HG02642 (cell line): ENCODE measurements around the gene MSH2.
"Not testable (repeated sequence)": the region's sequence is repeated elsewhere in the genome, so short reads cannot be mapped to it uniquely, and the experiment has no call there.

ENCODE experiments used
- ATAC-seq: cut with Tn5 transposase; IDR thresholded peaks from one replicate; pipeline ENCODE4 v1.9.1; 2021; ENCODE audit warnings: mild to moderate bottlenecking; ENCODE audit not compliant: unreplicated experiment, poor library complexity

The MSH2 gene

DNA sequence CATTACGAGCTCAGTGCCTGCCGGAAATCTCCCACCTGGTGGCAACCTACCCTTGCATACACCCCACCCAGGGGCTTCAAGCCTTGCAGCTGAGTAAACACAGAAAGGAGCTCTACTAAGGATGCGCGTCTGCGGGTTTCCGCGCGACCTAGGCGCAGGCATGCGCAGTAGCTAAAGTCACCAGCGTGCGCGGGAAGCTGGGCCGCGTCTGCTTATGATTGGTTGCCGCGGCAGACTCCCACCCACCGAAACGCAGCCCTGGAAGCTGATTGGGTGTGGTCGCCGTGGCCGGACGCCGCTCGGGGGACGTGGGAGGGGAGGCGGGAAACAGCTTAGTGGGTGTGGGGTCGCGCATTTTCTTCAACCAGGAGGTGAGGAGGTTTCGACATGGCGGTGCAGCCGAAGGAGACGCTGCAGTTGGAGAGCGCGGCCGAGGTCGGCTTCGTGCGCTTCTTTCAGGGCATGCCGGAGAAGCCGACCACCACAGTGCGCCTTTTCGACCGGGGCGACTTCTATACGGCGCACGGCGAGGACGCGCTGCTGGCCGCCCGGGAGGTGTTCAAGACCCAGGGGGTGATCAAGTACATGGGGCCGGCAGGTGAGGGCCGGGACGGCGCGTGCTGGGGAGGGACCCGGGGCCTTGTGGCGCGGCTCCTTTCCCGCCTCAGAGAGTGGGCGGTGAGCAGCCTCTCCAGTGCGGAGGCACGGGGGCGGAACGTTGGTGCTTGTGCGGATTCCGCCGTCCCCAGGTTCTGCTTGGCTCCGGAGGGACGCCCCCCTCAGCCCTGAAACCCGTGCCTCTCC, at the start of gene MSH2:
TSS of gene MSH2 (plus strand) at position 352 of the 804 bp plus-strand sequence. CDS start at position 388, 36 bp downstream.
- ATAC-seq, result peak; percentile 96

DNA sequence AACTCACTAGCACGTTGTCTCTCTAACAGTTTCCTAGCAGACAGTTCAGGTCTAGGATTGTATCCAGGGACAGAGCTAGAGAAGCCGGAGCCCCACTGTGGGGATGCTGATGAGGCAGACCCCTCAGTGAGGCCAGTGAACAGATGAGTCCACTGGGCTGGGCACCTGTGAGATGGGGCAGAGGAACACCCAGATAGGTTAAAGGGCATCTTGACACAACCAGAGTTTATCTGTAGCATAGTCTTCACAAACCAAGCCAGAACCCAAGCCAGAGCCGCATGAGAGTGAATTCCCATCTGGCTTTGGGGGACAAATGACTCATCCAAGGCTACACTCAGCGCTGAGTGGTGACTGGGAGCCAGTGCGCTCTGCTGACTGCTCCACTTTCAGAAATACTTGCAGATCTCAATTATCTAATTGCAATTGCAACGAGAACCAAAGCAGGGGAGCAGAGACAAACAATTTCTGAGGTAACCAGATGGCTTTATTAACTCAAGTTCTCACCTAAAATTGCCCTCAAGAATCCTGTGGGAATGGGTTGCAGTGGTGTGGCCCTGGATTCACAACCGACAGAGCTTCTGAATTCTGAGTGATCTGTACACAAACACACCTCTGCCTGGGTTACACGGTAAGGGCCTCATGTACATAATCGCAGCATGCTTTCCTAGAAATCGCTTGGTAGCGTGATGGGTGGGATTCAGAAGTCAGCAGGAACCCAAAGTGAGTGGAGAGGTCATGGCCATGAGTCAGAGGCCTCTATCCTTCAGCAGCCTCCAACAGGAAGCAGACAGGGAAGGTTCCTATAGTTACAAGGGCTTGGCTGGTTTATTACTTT, 48.7 kb upstream of the MSH2 start:
- ATAC-seq, result no peak

DNA sequence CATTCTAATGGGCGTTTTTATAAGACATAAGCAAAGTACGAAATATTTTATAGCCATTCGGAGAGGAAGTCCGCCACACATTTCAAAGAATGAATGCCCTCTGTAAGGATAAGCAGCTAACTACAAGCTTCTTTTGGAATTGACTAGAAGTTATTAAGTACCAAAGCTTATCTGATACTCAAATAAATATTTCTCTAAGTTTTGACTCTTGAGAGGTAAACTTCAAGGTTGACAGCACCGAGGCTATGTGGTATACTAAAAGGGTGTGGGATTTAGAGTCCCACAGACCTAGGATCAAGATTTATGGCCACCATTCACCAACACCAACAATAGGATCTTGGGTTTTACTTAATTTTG, 48.1 kb upstream of the MSH2 start:
- ATAC-seq, result no peak

DNA sequence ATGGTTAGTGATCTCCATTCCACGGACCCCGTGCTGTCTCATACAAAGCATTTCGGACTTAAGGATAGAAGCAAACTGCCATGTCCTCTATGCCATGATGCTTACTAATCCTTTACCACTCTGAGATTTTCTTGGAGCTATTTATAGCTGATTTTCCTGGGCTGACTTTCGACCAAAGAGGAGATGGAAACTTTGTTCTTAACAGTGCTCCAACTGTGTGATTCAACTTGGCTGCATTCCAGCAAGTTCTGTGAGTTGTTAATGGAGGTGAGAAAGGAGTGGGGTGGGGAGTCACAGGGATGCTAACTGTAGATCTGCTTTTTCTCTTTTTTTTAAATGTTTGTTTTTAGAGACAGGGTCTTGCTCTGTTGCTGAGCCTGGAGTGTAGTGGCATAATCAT, 45.5 kb upstream of the MSH2 start:
- no peak for ATAC-seq

DNA sequence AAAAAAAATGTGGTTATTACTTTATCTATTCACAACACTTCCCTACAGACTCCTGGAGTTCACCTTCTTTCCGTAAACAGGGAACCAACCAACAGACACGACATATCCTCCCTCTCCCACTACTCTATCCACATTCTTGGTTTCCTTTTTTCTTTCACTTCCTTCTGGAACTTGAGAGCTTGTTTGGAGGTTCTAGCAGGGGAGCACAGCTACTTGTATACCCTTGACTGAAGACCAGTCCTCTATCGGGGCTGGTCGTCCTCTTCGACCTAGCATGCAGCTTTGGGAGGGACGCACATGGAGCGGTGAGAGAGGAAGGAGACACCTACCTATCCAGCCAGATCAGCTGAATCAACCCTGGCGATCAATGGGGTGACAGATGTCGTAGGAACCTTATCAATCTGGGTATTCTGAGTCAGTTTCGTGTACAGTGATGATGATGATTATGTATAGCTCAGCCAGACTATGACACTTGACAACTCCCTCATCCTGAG, 43.5 kb upstream of the MSH2 start:
- ATAC-seq, result no peak

DNA sequence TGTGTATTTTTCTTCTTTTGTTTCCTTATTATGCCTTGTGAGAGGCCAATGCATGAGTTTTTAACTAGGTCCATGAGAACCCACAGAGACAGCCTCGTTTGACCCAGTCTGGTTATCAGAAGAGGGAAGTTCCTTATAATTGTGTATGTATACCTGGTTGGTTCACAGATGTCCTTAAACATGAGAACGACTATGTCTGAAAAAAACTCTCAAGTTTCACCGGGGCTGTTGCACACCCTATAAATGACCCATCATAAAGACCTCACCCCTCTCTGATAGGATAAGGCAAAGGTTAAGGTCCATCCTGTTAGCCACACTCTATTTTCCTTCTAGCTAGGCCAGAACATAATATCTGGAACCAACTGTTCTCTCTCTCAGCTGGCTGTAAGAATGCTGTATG, 42.7 kb upstream of the MSH2 start:
- no peak for ATAC-seq

DNA sequence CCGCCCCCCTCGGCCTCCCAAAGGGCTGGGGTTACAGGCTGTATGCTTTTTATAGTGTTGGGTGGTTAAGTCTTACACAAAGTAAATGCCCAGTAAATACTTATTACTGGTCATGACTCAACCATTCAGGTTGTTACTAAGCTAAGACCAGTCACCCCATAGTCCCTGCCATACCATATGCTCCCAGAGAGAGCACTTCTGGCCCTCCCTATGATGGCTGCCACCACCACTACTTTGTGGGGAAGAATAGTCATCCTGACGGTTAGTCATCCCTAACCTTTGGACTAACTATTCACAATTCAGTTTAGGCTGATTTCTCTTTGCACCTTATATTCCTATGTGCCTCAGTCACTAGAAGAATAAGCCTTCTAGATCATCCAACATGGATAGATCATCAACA, 42.0 kb upstream of the MSH2 start:
- no peak for ATAC-seq

DNA sequence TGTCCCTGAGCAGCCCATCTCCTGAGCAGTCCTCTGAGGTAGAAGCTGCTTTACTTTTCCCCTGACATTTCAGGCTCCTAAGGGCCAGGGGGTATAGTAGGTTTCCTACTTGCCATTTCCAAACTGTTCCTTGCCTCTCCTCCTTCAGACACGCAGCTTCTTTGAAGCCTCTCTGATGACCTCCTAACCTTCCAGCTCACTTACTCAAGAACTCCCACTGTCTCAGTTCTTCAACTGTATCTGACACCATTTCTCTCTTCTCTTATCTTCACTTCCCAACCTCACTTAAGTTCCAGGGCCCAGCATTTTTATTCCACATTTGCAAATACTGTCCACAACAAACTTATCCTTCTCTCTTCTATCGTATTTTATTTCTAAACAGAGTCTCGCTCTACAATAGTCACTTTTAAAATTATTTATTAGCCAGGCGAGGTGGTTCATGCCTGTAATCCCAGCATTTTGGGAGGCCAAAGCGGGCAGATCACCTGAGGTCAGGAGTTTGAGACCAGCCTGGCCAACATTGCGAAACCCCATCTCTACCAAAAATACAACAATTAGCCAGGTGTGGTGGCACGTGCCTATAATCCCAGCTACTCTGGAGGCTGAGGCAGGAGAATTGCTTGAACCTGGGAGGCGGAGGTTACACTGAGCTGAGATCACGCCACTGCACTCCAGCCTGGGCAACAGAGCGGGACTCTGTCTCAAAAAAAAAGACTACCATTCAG, 41.3 kb upstream of the MSH2 start:
- ATAC-seq, result not testable (repeated sequence)

DNA sequence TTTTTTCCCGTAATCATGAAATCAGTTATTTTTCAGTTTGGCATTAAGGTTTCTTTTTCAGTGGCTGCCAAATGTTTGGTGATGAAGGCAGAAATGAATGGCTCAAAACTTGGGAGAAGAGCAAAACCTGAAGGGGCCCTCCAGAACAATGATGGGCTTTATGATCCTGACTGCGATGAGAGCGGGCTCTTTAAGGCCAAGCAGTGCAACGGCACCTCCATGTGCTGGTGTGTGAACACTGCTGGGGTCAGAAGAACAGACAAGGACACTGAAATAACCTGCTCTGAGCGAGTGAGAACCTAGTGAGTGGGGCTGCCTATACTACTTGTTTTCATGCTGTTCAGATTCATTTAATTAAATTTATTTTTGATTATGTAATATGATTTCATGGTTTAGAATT, 29.2 kb upstream of the MSH2 start:
- ATAC-seq, result no peak

DNA sequence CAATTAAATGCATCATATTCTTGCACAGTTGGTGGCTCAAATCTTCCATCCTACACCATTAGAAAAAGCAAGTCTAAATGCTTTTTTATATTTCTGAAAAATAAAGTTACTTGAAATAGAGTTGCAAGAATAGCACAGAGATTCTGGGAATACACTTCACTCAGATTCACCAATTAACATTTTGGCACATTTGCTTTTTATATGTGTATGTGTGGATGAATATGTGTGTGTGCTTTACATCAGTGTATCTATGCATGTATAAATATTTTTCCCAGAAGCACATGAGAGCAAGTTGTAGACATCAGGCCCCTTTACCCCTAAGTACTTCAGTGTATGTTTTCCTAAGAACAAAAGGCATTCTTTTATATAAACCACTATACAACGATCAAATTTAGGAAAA, 27.6 kb upstream of the MSH2 start:
- ATAC-seq, result no peak

DNA sequence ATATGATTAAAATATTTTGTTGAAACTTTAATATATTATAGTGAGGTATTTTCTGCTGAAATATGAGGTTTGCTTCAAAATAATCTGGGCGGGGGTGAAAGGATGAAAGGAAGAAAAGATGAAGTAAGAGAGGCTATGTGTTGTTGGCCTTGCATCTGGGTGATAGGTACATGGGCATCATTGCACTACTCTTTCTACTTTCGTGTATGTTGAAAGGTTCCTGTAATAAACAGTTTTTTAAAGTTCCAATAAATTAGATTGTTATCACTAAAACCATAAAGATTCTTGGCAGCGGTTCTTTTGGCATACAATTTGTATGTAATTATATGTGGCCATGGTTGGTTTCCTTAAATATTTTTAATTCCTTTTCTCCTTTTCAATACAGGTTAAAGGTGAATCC, 23.6 kb upstream of the MSH2 start:
- ATAC-seq, result no peak

DNA sequence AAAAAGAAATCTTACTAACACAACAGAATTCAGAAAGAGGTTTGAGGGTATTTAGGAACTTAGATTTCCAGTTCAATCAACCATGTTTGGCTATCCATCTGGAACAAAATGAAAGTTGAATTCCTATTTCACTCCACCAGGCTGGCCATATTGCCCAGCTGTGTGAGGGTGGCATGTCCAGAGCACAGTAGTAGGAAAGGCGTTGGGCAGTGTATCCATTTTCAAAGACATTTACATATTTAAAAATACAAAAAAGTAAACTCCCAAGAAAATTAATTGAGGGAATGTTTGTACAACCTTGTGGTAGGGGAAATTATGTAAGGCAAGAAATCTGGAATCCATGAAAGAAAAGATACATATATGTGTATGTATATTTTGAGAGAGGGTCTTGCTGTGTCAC, 21.5 kb upstream of the MSH2 start:
- no peak for ATAC-seq

DNA sequence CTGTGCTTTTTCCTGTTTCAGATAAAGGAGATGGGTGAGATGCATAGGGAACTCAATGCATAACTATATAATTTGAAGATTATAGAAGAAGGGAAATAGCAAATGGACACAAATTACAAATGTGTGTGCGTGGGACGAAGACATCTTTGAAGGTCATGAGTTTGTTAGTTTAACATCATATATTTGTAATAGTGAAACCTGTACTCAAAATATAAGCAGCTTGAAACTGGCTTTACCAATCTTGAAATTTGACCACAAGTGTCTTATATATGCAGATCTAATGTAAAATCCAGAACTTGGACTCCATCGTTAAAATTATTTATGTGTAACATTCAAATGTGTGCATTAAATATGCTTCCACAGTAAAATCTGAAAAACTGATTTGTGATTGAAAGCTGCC, 16.4 kb upstream of the MSH2 start:
- no peak for ATAC-seq

DNA sequence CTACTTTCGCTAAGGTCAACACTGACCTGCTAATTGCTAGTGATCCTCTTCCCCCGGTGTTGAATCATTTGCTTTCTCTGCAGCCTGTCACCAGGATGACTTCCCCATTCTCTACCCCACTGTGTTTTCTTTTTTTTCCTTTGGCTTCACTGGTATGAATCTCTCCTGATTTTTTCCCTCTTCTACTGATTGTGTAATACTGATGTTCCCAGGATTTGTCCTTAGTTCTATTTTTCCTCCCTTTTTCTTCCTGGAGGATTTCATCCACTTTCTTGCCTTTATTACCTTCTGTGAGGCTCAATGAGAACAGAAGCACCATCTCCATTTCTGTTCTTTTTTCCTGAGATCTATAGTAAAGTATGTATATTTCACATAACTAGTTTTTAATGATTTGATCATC, 14.1 kb upstream of the MSH2 start:
- no peak for ATAC-seq

DNA sequence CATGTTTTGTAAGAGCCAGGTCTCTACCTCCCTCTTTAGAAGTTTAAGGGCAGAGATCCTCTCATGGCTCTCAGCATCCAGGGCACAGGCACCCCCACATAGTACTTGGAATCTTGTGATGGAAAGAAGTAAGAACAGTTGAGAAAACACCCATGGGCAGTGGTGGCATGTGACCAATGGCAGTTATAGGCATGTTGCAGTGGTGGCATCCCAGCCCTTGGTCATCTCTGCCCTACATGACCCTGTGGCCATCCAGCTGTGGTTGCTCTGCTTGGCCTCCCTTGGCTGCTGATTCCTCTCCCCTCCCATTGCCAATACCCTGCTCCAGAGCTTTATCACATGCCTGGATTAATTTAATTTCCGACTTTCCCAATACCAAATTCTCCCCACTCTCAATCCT, 13.3 kb upstream of the MSH2 start:
- no peak for ATAC-seq

DNA sequence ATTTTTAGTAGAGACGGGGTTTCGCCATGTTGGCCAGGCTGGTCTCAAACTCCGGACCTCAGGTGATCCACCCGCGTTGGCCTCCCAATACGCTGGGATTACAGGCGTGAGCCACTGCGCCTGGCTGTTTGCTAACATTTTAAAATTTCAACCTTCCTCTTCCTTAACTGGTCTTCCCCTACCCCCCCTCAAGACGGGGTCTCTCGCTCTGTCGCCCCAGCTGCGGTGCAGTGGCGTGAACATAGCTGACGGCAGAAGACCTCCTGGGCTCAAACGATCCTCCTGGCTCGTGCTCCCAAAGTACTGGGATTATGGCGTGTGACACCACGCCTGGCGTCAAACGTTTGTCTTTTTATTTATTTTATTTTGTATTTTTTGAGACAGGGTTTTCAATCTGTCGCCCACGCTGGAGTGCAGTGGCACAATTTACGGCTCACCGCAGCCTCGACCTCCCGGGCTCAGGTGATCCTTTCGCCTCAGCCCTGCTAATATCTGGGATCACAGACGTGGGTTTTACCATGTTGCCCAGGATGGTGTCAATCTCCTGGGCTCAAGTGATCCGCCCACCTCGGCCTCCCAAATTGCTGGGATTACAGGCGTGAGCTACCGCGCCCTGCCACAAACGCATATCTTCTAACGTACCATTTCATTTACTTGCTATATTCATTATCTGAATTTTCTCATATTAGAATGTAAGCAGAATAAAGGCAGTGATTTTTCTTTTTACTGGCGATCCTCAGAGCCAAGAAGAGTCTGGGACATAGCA, 984 bp upstream of the MSH2 start:
- no peak for ATAC-seq

DNA sequence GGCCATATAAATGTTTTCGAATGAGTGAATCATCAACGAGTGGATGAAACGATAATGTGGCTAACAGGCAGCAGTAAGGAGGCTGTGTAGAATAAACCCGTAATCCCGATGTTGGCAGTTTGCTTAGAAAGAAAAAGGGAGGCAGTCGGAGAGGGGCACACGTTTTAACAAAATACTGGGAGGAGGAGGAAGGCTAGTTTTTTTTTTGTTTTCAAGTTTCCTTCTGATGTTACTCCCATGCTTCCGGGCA, 476 bp upstream of the MSH2 start:
- no peak for ATAC-seq

DNA sequence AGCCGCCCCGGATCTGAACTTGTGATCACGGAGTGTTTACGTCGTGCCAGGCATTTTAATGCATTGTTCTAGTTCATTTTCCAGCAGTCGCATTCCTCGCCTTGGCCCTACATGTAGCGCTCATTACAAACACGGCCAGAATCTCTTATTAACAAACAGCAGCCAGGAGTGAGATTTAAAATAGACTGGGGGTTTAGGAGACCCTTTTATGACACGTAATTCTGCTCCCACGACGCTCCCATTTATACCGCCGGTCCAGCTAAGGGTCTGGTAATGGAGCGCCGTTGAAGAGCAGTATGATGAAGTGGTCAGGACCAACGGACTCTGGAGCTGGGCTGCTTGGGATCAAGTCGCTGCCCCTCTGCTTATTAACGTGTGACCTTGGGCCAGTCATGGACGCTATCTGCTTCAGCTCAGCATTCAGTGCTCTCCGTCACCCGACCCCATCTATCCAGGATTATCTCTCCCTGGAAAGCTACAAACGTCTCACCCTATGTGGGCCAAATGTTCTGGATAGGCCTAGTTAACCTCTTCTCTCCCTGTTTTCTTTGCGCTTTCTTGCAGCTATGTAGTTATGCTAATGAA, 745 bp downstream of the MSH2 start:
- ATAC-seq, result no peak

DNA sequence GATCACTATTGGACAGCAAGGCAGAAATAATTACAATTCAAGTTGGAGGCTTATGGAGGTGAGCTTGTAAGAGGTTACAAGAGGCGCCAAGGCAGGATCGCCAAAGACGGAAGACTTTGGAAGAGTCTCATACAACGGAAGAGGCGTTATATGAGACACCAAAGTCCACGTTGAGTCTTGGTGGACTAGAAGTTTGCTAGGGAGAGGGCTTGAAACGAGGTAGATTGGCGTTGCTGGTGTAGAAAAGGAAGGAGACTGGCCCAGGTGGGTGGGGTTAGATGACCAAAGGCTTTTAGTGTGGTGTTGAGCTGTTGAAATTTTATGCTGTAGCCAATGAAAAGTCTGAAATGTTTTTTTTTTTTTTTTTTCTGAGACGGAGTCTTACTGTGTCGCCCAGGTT, 1.4 kb downstream of the MSH2 start:
- ATAC-seq, result no peak

DNA sequence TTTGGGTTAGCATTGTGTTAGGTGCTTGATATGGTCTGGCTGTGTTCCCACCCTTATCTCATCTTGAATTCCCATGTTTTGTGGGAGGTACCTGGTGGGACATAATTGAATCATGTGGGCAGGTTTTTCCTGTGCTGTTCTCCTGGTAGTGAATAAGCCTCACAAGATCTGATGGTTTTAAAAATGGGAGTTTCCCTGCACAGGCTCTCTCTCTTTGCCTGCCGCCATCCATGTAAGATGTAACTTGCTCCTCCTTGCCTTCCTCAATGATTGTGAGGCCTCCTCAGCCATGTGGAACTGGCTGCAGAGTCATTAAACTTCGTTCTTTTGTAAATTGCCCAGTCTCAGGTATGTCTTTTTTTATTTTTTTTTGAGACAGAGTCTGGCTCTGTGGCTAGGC, 2.8 kb downstream of the MSH2 start:
- ATAC-seq, result no peak
